ENCODE data around the gene DCTN5. TPM values are rescaled to one million over a fixed set of nuclear protein-coding genes. Genes with fewer than 3 reads are reported as not detected.

The DCTN5 gene
- 10 to 100 TPM; 38.3 to 75.8 (median 49.2) TPM for total RNA-seq

DNA sequence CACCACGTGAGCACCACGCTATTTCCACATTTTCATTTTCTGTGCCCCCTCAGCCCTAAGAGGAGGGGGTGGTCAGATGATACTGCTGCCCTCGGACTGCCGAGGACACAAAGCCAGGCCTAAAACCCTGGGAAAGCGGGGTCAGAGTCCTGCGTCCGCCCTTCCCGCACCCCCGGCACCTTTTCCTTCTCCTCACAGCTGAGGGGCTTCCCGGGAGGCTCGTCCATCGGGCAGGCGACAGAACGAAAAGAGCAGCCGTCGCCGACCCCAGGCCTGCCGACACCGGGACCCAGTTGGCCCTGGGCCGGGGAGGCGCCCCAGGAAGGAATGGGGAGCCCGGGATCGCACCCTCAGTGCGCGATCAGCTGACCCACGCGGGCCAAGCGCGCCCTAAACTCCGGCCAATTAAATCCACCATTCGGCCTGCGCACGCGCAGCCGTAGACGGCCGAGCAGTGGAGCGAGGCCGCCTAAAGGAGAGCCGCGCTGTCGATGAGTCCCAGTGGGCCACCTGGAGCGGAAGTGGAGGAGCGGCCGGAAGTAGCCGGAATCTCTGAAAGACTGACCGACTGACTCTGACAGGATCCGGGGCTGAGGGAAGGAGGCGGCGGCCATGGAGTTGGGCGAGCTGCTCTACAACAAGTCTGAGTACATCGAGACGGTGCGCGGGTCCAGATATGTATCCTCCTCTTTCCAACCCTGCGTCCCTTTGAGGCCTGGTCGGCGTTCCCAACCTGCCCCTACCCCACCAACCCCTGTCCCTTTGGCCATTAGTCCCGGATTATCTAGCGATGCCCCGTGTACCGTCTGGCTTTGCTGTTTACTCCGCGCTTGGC, at the start of gene DCTN5, which contains the start of gene PALB2:
TSS of gene DCTN5 (plus strand) at position 536 of the 835 bp plus-strand sequence. CDS start at position 613, 77 bp downstream.
TSS of gene PALB2 (minus strand) at position 380 of the 835 bp plus-strand sequence. CDS start at position 227, 153 bp downstream.
- intact Hi-C loops (cut with DNase I): no loop called here

GRCh38 chr16:23594186-23594585, 47.1 kb upstream of the DCTN5 start:
- intact Hi-C loops (cut with DNase I): no loop called here
- DNase-seq: no peak
- no peaks in the 10 kb centered on the region for H3K27me3 ChIP-seq
- no peaks in the 10 kb centered on the region for H3K9me3 ChIP-seq
- peaks cover 17 to 34% (median 22%) of the 10 kb centered on the region in 3 donors for H3K4me1 ChIP-seq
- 92 to 97% methylated on average over 10 to 12 of the region's 12 CpGs for WGBS, 2 donors
- no peak overlapping the region for H3K27ac ChIP-seq
- TF ChIP-seq POLR2A (IDR thresholded peaks at IDR 0.05) (no peak), CTCF (IDR thresholded peaks at IDR 0.05) (no peak)
- H3K4me3 ChIP-seq: no peak overlapping the region
- peaks cover 0 to 50% (median 22%) of the 10 kb centered on the region in 3 donors for H3K36me3 ChIP-seq

More for the DNA sequence above, at the start of gene DCTN5, which contains the start of gene PALB2:
- Histone ChIP-seq H3K4me3 (peak within 1 kb of the TSS; percentile 67 to 98 (median 88)), H3K9me3 (no peaks in the 10 kb centered on the region), H3K36me3 (peaks cover 6 to 59% (median 7%) of the 10 kb centered on the region in 3 donors), H3K27me3 (no peaks in the 10 kb centered on the region), H3K27ac (peak within 1 kb of the TSS; percentile 87 to 94 (median 91)), H3K4me1 (peaks cover 14 to 34% (median 18%) of the 10 kb centered on the region in 3 donors)
- WGBS, 2 donors: 0% methylated on average over 23 to 25 of the region's 64 CpGs
- TF ChIP-seq POLR2A (IDR thresholded peaks at IDR 0.05): peak in 3 of 4 donors; percentile 37 to 45 (median 44)
- TF ChIP-seq CTCF (IDR thresholded peaks at IDR 0.05): peak in 1 of 6 experiments; percentile 47
- DNase-seq: peak; percentile 60

- H3K36me3 ChIP-seq: peaks cover 0 to 39% (median 13%) of the 10 kb centered on the region in 3 donors
- H3K4me3 ChIP-seq: peak overlapping the region; percentile 74 to 99 (median 92)
- peaks cover 17 to 34% (median 22%) of the 10 kb centered on the region in 3 donors for H3K4me1 ChIP-seq
- H3K27ac ChIP-seq: peak overlapping the region; percentile 82 to 93 (median 88)
- 17 to 19% methylated on average over 24 to 28 of the region's 34 CpGs for WGBS, 2 donors
- TF ChIP-seq CTCF (IDR thresholded peaks at IDR 0.05): no peak
- H3K9me3 ChIP-seq: no peaks in the 10 kb centered on the region
- intact Hi-C loops (cut with DNase I): no loop called here
- no peaks in the 10 kb centered on the region for H3K27me3 ChIP-seq
- no peak for DNase-seq
Measured at GRCh38 chr16:23595246-23595950, 45.9 kb upstream of the DCTN5 start.

DNA sequence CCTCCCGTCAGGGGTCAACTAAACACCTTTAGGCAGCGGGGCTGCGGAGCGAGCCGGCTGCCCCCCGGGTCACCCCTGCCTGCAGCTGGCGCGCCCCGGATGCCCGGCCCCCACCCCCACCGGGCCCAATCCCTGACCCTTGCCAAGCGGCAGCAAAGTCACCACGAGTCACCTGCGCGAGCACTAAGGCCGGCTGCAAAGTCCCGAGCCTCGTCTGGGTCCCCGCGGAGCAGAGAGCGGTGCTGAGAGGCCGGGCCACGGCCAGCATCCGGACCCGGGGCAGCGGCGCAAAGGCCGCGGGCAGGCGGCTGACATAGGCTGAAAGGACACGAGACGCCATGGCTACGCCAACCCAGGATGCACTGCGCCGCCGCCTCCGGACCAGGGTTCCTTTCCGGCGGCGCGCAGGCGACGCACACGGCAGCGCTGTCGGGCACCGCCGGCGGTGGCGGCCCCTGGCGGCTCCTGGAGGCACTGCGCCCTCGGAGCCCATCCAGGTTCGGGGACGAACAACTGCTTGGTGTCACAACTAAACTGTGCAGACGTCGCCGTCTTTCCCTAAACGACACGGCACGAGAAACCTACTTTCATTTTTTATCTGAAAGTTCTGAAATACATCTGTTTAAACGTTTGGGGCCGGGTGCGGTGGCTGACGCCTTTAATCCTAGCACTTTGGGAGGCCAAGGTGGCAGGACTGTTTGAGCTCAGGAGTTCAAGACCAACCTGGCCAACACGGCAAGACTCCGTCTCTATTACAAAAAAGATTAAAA, 45.1 kb upstream of the DCTN5 start, which contains the start of gene NDUFAB1:
TSS of gene NDUFAB1 (minus strand) at position 366 of the 770 bp plus-strand sequence. CDS start at position 340, 26 bp downstream.
- 3 to 5% methylated on average over 12 of the region's 67 CpGs for whole genome bisulfite sequencing, 2 donors
- Histone ChIP-seq H3K27ac (peak within 1 kb of the TSS; percentile 82 to 93 (median 88)), H3K27me3 (no peaks in the 10 kb centered on the region), H3K4me3 (peak within 1 kb of the TSS; percentile 74 to 99 (median 92)), H3K9me3 (no peaks in the 10 kb centered on the region), H3K4me1 (peaks cover 17 to 34% (median 22%) of the 10 kb centered on the region in 3 donors), H3K36me3 (peaks cover 0 to 39% (median 5%) of the 10 kb centered on the region in 3 donors)
- peak; percentile 99 to 100 (median 100) for TF ChIP-seq CTCF (IDR thresholded peaks at IDR 0.05)
- peak in 1 of 4 donors; percentile 43 for TF ChIP-seq POLR2A (IDR thresholded peaks at IDR 0.05)
- peak; percentile 23 for DNase-seq
- intact Hi-C loops (cut with DNase I): no loop called here
